ENCODE measurements around the gene TRIM46.

DNA sequence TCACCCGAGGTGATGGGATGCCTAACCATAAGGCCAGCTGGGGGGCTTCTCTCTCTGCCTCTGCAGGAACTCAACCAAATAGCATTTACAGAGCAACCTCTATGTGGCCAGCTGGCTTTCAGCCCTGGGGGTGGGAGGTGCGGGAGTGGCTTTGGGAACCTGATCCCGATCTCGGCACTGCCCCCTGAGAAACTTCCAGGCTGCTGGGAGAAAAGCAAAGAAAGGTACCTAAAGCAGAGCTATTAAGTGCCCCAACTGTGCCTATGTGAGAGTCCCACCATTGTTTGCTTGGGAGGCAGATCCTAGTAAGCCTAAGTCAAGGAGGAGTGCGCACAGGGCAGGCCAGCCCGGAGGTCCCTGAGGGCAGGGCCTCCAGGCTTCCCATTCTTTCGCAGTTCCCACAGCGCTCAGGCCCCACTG is 7.6 kb upstream of the TRIM46 start:
- no peak for TF ChIP-seq EZH2 (IDR thresholded peaks at IDR 0.05; ENCODE audit: insufficient read depth, poor library complexity, severe bottlenecking)
- TF ChIP-seq EZH2phosphoT487 (IDR thresholded peaks at IDR 0.05; ENCODE audit: insufficient read depth, low read depth) = no peak

Measured in GM23248 (cell line).